A549 (cell line): Measurements from ENCODE around the gene BANF2. TPM values are rescaled to one million over a fixed set of nuclear protein-coding genes. Genes with fewer than 3 reads are reported as not detected.

Source experiments
- ATAC-seq, 2 experiments: fragments of 200-7000 bp in 1 of 2; fragments of >200 bp in 1 of 2; cut with Nextera tagmentation in 1 of 2; cut with Tn5 transposase in 1 of 2; 3 replicates each; pipeline versions ENCODE4 v1.8.0 to v1.9.1; 2018 to 2020; ENCODE audit warnings: mild to moderate bottlenecking in 1 of 2, moderate library complexity in 1 of 2
- CTCF ChIA-PET: fragments of 300-600 bp; sonication (Branson Sonifier 250); formaldehyde crosslinking; extraction: SDS; loops from one replicate; lab custom pipeline; 2021; ENCODE audit warnings: antibody characterized with exemption, inconsistent platforms; lab: Yijun Ruan, JAX
- POLR2A ChIA-PET: fragments of 350-600 bp; formaldehyde crosslinking; extraction: SDS; loops from one replicate; lab custom pipeline; 2021; ENCODE audit warnings: antibody characterized with exemption, inconsistent platforms; lab: Yijun Ruan, JAX
- DNase-seq, 2 experiments: peaks; one replicate each; pipeline versions ENCODE4 v3.0.0 to v3.0.0-alpha.2; 2011 to 2016; ENCODE audit warnings: low read depth in 1 of 2, low spot score in 1 of 2
- FAIRE-seq: peaks from 2 replicates; lab custom pipeline; 2011; peaks lifted over from hg19 to GRCh38; lab: Jason Lieb, UNC
- H3K27ac ChIP-seq, 2 experiments: fragments of >200 bp; sonication (Bioruptor Twin); formaldehyde crosslinking; 3 replicates each; pipeline ENCODE4 v1.5.1; 2016 to 2017
- H3K4me1 ChIP-seq: fragments of >200 bp; sonication (Bioruptor Twin); formaldehyde crosslinking; 3 replicates; pipeline ENCODE4 v1.6.1; 2016
- H3K4me2 ChIP-seq: fragments of >200 bp; sonication (Bioruptor Twin); formaldehyde crosslinking; 3 replicates; pipeline ENCODE4 v1.6.1; 2016
- H3K4me3 ChIP-seq: fragments of >200 bp; sonication (Bioruptor Twin); formaldehyde crosslinking; 3 replicates; pipeline ENCODE4 v1.5.1; 2016
- H3K9me3 ChIP-seq: fragments of >200 bp; sonication (Bioruptor Twin); formaldehyde crosslinking; 3 replicates; pipeline ENCODE4 v1.6.1; 2016
- ATOH8 ChIP-seq: fragments of 250-450 bp; sonication (Bioruptor Pico); IDR thresholded peaks from 2 replicates; pipeline ENCODE4 v1.5.0; 2020; ENCODE audit warnings: low read depth, mild to moderate bottlenecking, moderate library complexity
- CBX2 ChIP-seq: fragments of 200-600 bp; sonication (generic); IDR thresholded peaks from 2 replicates; pipeline ENCODE4 v1.6.1; 2016; ENCODE audit warnings: low read depth, mild to moderate bottlenecking, borderline replicate concordance
- CBX8 ChIP-seq: fragments of 200-600 bp; sonication (generic); IDR thresholded peaks from 2 replicates; pipeline ENCODE4 v1.6.1; 2016
- CEBPB ChIP-seq, 2 experiments: fragments of >200 bp in 1 of 2; sonication (Bioruptor Twin) in 1 of 2; formaldehyde crosslinking in 1 of 2; IDR thresholded peaks; 2 replicates each; pipeline ENCODE4 v1.6.1; 2012 to 2016
- CHD2 ChIP-seq: fragments of 150-350 bp; IDR thresholded peaks from 2 replicates; pipeline ENCODE4 v1.6.1; 2014; ENCODE audit warnings: low read length; ENCODE audit not compliant: partially characterized antibody
- CHD4 ChIP-seq: fragments of 200-600 bp; sonication (generic); IDR thresholded peaks from 2 replicates; pipeline ENCODE4 v1.6.1; 2016; ENCODE audit warnings: antibody characterized with exemption, mild to moderate bottlenecking, borderline replicate concordance
- EHF ChIP-seq: fragments of 250-450 bp; sonication (Bioruptor Pico); IDR thresholded peaks from 2 replicates; pipeline ENCODE4 v1.5.0; 2020; ENCODE audit warnings: mild to moderate bottlenecking
- ELK1 ChIP-seq: fragments of 150-350 bp; IDR thresholded peaks from 2 replicates; pipeline ENCODE4 v1.6.1; 2014; ENCODE audit warnings: low read depth, mild to moderate bottlenecking, low read length
- FOSL2 ChIP-seq, 2 experiments: fragments of 450-650 bp in 1 of 2; fragments of >200 bp in 1 of 2; sonication (Bioruptor Twin) in 1 of 2; formaldehyde crosslinking; IDR thresholded peaks; 2 replicates each; pipeline versions ENCODE4 v1.5.0 to v1.6.1; 2016 to 2020; ENCODE audit warnings: mild to moderate bottlenecking in 1 of 2, moderate library complexity in 1 of 2
- FOXS1 ChIP-seq: fragments of 250-450 bp; sonication (Bioruptor Pico); IDR thresholded peaks from 2 replicates; pipeline ENCODE4 v1.5.0; 2020; ENCODE audit warnings: mild to moderate bottlenecking, moderate library complexity
- GATA3 ChIP-seq: IDR thresholded peaks from 2 replicates; pipeline ENCODE4 v1.6.1; 2012; ENCODE audit warnings: borderline replicate concordance
- HDAC2 ChIP-seq: fragments of 200-600 bp; sonication (generic); IDR thresholded peaks from 2 replicates; pipeline ENCODE4 v1.6.1; 2016
- HMGXB4 ChIP-seq: fragments of 250-450 bp; sonication (Bioruptor Pico); IDR thresholded peaks from 2 replicates; pipeline ENCODE4 v1.5.0; 2021; ENCODE audit warnings: mild to moderate bottlenecking, moderate library complexity, borderline replicate concordance
- HOXA7 ChIP-seq: fragments of 250-450 bp; sonication (Bioruptor Pico); IDR thresholded peaks from 2 replicates; pipeline ENCODE4 v1.5.0; 2020; ENCODE audit warnings: mild to moderate bottlenecking, moderate library complexity
- HOXB13 ChIP-seq: fragments of 250-450 bp; sonication (Bioruptor Pico); IDR thresholded peaks from 2 replicates; pipeline ENCODE4 v1.5.0; 2020; ENCODE audit warnings: low read depth, mild to moderate bottlenecking, moderate library complexity
- JUNB ChIP-seq: fragments of >200 bp; sonication (Bioruptor Twin); formaldehyde crosslinking; IDR thresholded peaks from 2 replicates; pipeline ENCODE4 v1.6.1; 2016
- KDM1A ChIP-seq: fragments of 200-600 bp; sonication (generic); IDR thresholded peaks from 2 replicates; pipeline ENCODE4 v1.6.1; 2016; ENCODE audit warnings: low read depth, mild to moderate bottlenecking
- MAX ChIP-seq: IDR thresholded peaks from 2 replicates; pipeline ENCODE4 v1.6.1; 2012
- NFE2L2 ChIP-seq: fragments of 150-350 bp; conservative IDR thresholded peaks from 2 replicates; pipeline ENCODE4 v1.6.1; 2014; ENCODE audit warnings: low read length
- NR3C1 ChIP-seq: fragments of >200 bp; sonication (Bioruptor Twin); formaldehyde crosslinking; IDR thresholded peaks from 3 replicates; pipeline ENCODE4 v1.6.1; 2017
- RARB ChIP-seq: fragments of 250-450 bp; sonication (Bioruptor Pico); IDR thresholded peaks from 2 replicates; pipeline ENCODE4 v1.8.0; 2021; ENCODE audit warnings: mild to moderate bottlenecking, moderate library complexity
- RFX5 ChIP-seq: fragments of 450-650 bp; IDR thresholded peaks from 2 replicates; pipeline ENCODE4 v1.7.1; 2014; ENCODE audit warnings: antibody characterized with exemption, mild to moderate bottlenecking, moderate library complexity
- RNF2 ChIP-seq: fragments of 200-600 bp; sonication (generic); IDR thresholded peaks from 2 replicates; pipeline ENCODE4 v1.6.1; 2016; ENCODE audit warnings: low read depth, mild to moderate bottlenecking, antibody characterized with exemption, moderate library complexity, borderline replicate concordance
- TP53 ChIP-seq: fragments of 250-450 bp; sonication (Bioruptor Pico); IDR thresholded peaks from 2 replicates; pipeline ENCODE4 v1.5.0; 2021; ENCODE audit warnings: mild to moderate bottlenecking, moderate library complexity
- ZNF302 ChIP-seq: fragments of 250-450 bp; sonication (Bioruptor Pico); IDR thresholded peaks from 2 replicates; pipeline ENCODE4 v1.9.0; 2021; ENCODE audit warnings: inconsistent platforms, mild to moderate bottlenecking, moderate library complexity
- WGBS: methylation state at CpG from one replicate; pipeline ENCODE4 v1.1.6; 2017; ENCODE audit errors: missing lambda C conversion rate; 5-methylcytosine and 5-hydroxymethylcytosine counted together
- polyA plus RNA-seq, 4 experiments: library from polyadenylated mRNA; depleted of rRNA in 3 of 4; stranded (reverse); fragments of >200 nt; fragmentation: RNase III in 1 of 4; extraction: RNeasy Plus Mini Kit Qiagen cat#74134 plus additional on column Dnase treatment in 1 of 4; gene quantifications; 2 replicates in 3 of 4; 3 replicates in 1 of 4; pipeline ENCODE4 v1.2.3, GENCODE V29; 2011 to 2017
- TF ChIP-seq, protein P1 (sequence below): fragments of >200 bp; sonication (Bioruptor Twin); formaldehyde crosslinking; IDR thresholded peaks from 3 replicates; pipeline ENCODE4 v1.6.1; 2016
- TF ChIP-seq, protein P2 (sequence below): fragments of >200 bp; sonication (Bioruptor Twin); formaldehyde crosslinking; IDR thresholded peaks from 2 replicates; pipeline ENCODE4 v1.6.1; 2016

Gene BANF2
- polyA plus RNA-seq, 2 of the 4 experiments (the other 2 are of a cell fraction), result not detected

- H3K27ac ChIP-seq, result no peak overlapping the region
- peaks cover 24% of the 10 kb centered on the region for H3K4me1 ChIP-seq
- no peak overlapping the region for H3K4me3 ChIP-seq
- no peaks in the 10 kb centered on the region for H3K9me3 ChIP-seq
- H3K4me2 ChIP-seq, result no peak overlapping the region
- POLR2A ChIA-PET, result no interaction called here
- WGBS, result 97% methylated on average over 4 of the region's 4 CpGs
- CTCF ChIA-PET, result interaction anchor here (1.1 to 2.9 kb wide), 6 partner anchors 10 to 262 kb away, joined by 4 to 9 read pairs (median 5); no protein-coding TSS in a partner anchor
- DNase-seq, result no peak
- TF ChIP-seq CHD2, result no peak
- no peak for TF ChIP-seq TP53 (CRISPR knock-in tag)
- no peak for TF ChIP-seq EHF
- TF ChIP-seq, protein P1, sequence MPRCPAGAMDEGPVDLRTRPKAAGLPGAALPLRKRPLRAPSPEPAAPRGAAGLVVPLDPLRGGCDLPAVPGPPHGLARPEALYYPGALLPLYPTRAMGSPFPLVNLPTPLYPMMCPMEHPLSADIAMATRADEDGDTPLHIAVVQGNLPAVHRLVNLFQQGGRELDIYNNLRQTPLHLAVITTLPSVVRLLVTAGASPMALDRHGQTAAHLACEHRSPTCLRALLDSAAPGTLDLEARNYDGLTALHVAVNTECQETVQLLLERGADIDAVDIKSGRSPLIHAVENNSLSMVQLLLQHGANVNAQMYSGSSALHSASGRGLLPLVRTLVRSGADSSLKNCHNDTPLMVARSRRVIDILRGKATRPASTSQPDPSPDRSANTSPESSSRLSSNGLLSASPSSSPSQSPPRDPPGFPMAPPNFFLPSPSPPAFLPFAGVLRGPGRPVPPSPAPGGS, result no peak
- TF ChIP-seq CBX8, result no peak
- no peak for TF ChIP-seq MAX
- no peak for TF ChIP-seq NR3C1
- no peak for TF ChIP-seq RFX5
- TF ChIP-seq, protein P2, sequence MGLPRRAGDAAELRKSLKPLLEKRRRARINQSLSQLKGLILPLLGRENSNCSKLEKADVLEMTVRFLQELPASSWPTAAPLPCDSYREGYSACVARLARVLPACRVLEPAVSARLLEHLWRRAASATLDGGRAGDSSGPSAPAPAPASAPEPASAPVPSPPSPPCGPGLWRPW, result no peak
- TF ChIP-seq JUNB, result no peak
- TF ChIP-seq ELK1, result no peak
- no peak for TF ChIP-seq FOXS1 (CRISPR knock-in tag)
- TF ChIP-seq HOXA7 (CRISPR knock-in tag), result no peak
- no peak for TF ChIP-seq KDM1A
- no peak for TF ChIP-seq RARB (CRISPR knock-in tag)
- no peak for ATAC-seq
- FAIRE-seq, result no peak
Observed at GRCh38 chr20:17676378-17676759, 23.4 kb upstream of the BANF2 start.

- peaks cover 21% of the 10 kb centered on the region for H3K4me1 ChIP-seq
- ChIA-PET POLR2A (no interaction called here), CTCF (interaction anchor here (0.7 to 1.8 kb wide), 4 partner anchors 10 to 320 kb away, joined by 3 to 5 read pairs (median 4); no protein-coding TSS in a partner anchor)
- FAIRE-seq, result no peak
- no peak overlapping the region for H3K4me2 ChIP-seq
- DNase-seq, result no peak
- ATAC-seq, result no peak
- no peak for TF ChIP-seq FOSL2 (IDR thresholded peaks at IDR 0.05)
- no peak for TF ChIP-seq FOSL2 (CRISPR knock-in tag; IDR thresholded peaks at IDR 0.05)
- no peak for TF ChIP-seq HDAC2
- no peak for TF ChIP-seq CHD4
- TF ChIP-seq HOXA7 (CRISPR knock-in tag), result no peak
- TF ChIP-seq ATOH8, result no peak
- no peak for TF ChIP-seq HMGXB4 (CRISPR knock-in tag)
- no peak for TF ChIP-seq GATA3
- TF ChIP-seq ELK1, result no peak
- no peak for TF ChIP-seq CEBPB (IDR thresholded peaks at IDR 0.05)
- TF ChIP-seq HOXB13 (CRISPR knock-in tag), result no peak
- no peak for TF ChIP-seq RNF2
- no peak for TF ChIP-seq NFE2L2
- TF ChIP-seq CBX2, result no peak
- TF ChIP-seq ZNF302 (CRISPR knock-in tag), result no peak
- TF ChIP-seq EHF, result no peak
- no peak overlapping the region for H3K27ac ChIP-seq
- no peak overlapping the region for H3K4me3 ChIP-seq
- no peaks in the 10 kb centered on the region for H3K9me3 ChIP-seq
- WGBS, result 93% methylated on average over 2 of the region's 2 CpGs
Observed at GRCh38 chr20:17676942-17677341, 22.8 kb upstream of the BANF2 start.
